Chondrocyte (in vitro differentiated cells): ENCODE results near the gene SLC30A4. TPM values are rescaled to one million over a fixed set of nuclear protein-coding genes. Genes with fewer than 3 reads are reported as not detected.

Source experiments
- DNase-seq: peaks from one replicate; pipeline ENCODE4 v3.0.0; 2021; ENCODE audit warnings: mixed read lengths, low spot score
- H3K27ac Mint-ChIP-seq: one replicate; pipeline ENCODE4 v1.8.0; 2021; ENCODE audit warnings: mild to moderate bottlenecking, moderate library complexity, mixed read lengths; ENCODE audit not compliant: unreplicated experiment
- H3K27me3 Mint-ChIP-seq: 2 replicates; pipeline ENCODE4 v1.8.0; 2021; ENCODE audit warnings: low read depth, mixed read lengths
- H3K36me3 Mint-ChIP-seq: 2 replicates; pipeline ENCODE4 v1.8.0; 2021; ENCODE audit warnings: low read depth, mixed read lengths
- H3K4me1 Mint-ChIP-seq: 2 replicates; pipeline ENCODE4 v1.8.0; 2021; ENCODE audit warnings: low read depth, mild to moderate bottlenecking, mixed read lengths
- H3K4me3 Mint-ChIP-seq: one replicate; pipeline ENCODE4 v1.8.0; 2021; ENCODE audit warnings: mild to moderate bottlenecking, moderate library complexity, mixed read lengths; ENCODE audit not compliant: unreplicated experiment
- H3K9me3 Mint-ChIP-seq: 2 replicates; pipeline ENCODE4 v1.8.0; 2021; ENCODE audit warnings: low read depth, mixed read lengths
- total RNA-seq: library from RNA; stranded (reverse); gene quantifications from 3 replicates; pipeline ENCODE4 v1.2.1, GENCODE V29; 2021
- TF ChIP-seq, protein P1 (sequence below): fragments of 200-600 bp; sonication (generic); IDR thresholded peaks from 2 replicates; pipeline ENCODE4 v1.5.0; 2021; ENCODE audit warnings: antibody characterized with exemption, mild to moderate bottlenecking, moderate library complexity

SLC30A4 gene
- total RNA-seq, 1 donor from 2014 or later: 17.1 TPM

DNA sequence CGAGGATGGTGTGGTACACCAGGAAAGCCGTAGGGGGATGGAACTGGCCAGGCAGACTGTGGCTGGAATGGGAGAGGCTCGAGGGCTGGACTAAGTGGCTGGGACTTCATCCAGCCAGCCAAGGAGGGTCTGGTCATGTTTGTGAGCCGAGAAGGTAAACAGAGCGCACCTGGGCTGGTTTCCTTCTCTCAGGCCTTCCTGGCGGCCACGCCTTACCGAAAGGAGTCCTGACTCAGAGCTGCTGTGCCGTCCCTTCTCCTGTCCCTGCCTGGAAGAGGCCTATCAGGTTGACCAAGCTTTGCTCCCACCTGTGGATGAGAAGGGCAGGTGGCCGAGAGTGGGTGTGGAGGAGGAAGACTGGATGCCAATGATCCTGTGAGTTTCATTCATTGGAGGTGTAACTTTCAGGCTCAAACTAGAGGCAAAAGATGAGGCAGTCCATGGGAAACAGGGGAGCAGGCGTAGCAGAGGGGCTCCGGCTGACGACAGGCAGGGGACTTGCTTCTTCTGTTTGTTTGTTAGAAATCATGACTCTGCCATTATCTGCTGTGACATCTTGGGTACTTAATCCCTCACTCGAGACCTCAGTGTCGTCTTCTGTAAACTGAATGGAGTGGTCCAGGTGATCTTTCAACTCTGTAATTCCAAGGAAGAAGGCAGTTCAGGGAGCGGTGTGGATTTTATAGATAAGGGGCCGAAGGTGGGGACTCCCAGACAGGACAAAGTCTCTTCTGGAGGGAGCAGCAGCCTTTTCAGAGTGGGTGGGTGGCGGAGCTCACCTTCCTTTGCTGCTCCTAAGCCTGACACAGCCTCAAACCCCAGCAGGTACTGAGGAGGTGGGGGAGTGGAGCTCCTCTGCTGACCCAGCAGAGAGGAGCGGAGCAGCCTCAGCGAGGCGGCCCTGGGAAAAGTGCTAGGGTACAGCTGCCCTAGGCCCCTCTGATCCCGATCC lies 72.4 kb downstream of the SLC30A4 start:
- H3K27ac Mint-ChIP-seq: no peak overlapping the region
- peaks cover 11% of the 10 kb centered on the region for H3K27me3 Mint-ChIP-seq
- H3K4me3 Mint-ChIP-seq: no peak overlapping the region
- H3K36me3 Mint-ChIP-seq: no peaks in the 10 kb centered on the region
- DNase-seq: no peak
- H3K4me1 Mint-ChIP-seq: peaks cover 23% of the 10 kb centered on the region
- H3K9me3 Mint-ChIP-seq: no peaks in the 10 kb centered on the region
- TF ChIP-seq, protein P1, sequence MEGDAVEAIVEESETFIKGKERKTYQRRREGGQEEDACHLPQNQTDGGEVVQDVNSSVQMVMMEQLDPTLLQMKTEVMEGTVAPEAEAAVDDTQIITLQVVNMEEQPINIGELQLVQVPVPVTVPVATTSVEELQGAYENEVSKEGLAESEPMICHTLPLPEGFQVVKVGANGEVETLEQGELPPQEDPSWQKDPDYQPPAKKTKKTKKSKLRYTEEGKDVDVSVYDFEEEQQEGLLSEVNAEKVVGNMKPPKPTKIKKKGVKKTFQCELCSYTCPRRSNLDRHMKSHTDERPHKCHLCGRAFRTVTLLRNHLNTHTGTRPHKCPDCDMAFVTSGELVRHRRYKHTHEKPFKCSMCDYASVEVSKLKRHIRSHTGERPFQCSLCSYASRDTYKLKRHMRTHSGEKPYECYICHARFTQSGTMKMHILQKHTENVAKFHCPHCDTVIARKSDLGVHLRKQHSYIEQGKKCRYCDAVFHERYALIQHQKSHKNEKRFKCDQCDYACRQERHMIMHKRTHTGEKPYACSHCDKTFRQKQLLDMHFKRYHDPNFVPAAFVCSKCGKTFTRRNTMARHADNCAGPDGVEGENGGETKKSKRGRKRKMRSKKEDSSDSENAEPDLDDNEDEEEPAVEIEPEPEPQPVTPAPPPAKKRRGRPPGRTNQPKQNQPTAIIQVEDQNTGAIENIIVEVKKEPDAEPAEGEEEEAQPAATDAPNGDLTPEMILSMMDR: no peak

DNA sequence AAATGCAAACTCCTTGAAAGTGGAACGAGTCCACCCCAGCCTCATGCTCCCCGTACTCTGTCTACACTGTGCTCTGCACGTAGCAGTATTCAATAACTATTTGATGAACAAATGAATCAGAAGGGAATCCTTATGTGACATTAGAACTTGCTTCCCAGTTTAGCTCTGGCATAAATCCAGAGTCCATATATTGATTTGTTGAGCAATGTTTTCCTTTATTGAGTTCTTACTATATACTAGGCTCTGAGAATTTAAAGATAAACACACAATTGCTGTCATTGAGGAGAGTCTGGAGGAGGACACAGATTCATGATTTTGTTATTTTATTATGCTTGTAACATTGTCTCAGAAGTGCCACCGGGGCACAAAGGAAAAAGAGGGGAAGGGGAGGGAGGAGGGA lies 73.2 kb downstream of the SLC30A4 start:
- TF ChIP-seq, protein P1: no peak
- no peak overlapping the region for H3K27ac Mint-ChIP-seq
- H3K36me3 Mint-ChIP-seq: no peaks in the 10 kb centered on the region
- peaks cover 15% of the 10 kb centered on the region for H3K4me1 Mint-ChIP-seq
- no peak for DNase-seq
- peaks cover 11% of the 10 kb centered on the region for H3K27me3 Mint-ChIP-seq
- H3K4me3 Mint-ChIP-seq: no peak overlapping the region
- H3K9me3 Mint-ChIP-seq: no peaks in the 10 kb centered on the region

DNA sequence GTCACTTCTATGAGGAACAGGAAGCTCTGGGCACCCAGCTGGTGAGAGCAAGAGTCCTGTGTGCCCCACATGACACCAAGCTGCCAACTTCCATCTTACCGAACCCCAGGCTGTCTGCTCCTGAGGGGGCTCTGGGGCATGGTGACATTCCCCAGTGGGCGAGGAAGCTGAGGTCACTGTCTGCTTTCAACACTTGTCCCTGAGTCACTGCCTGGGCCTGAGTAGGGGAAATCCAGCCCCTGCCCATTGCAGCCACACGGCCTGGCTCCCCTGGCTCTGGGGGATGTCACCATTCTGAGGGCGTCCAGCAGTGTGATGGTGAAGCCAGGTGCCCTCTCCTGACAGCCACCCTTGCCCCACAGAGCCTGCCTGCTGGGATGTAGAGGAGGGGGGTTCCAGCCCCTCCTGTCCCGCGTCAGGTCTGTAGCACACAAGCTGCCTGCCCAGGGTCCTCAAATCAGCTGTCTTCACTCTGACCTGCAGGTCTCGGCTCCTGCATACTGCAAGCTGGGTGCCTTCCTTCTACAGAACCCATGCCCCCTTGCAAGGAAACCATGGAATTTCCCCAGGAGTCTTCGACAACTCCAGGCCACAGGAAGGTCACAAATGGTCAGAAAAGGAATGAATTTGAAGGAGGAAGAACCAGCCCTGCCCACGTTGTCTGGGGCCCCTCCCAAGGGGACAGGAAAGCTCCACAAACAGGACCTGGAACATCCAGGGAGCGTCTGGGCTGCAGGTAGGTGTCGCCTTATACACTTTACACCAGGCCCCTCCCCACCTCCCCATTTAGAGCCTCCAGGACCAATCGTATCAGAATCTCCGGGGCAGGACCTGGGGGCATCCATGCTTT lies 74.3 kb downstream of the SLC30A4 start:
- peaks cover 12% of the 10 kb centered on the region for H3K4me1 Mint-ChIP-seq
- H3K4me3 Mint-ChIP-seq: no peak overlapping the region
- peaks cover 11% of the 10 kb centered on the region for H3K27me3 Mint-ChIP-seq
- H3K9me3 Mint-ChIP-seq: no peaks in the 10 kb centered on the region
- H3K27ac Mint-ChIP-seq: no peak overlapping the region
- TF ChIP-seq, protein P1: no peak
- H3K36me3 Mint-ChIP-seq: no peaks in the 10 kb centered on the region
- no peak for DNase-seq

DNA sequence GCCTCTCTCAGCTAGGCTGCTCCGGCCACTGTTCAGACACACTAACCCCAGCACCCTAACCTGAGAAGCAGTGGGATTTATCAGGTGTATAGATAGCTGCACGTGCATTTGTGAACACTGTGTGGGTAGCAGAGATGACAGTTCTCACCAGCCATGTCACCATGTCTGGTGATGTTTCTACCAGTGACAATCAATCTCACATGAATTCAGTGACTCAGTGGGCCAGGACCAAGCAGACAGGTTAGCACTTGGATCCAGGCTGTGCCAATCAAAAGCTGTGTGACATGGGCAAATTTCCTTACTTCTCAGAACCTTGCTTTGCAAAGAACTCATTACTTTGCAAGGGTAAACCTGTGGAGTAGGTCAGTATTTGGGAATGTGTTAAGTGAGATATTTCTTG lies 78.9 kb downstream of the SLC30A4 start:
- Mint-ChIP-seq H3K4me3 (no peak overlapping the region), H3K4me1 (peaks cover 8% of the 10 kb centered on the region), H3K9me3 (no peaks in the 10 kb centered on the region), H3K36me3 (no peaks in the 10 kb centered on the region), H3K27ac (no peak overlapping the region), H3K27me3 (peaks cover 4% of the 10 kb centered on the region)
- DNase-seq: no peak
- TF ChIP-seq, protein P1: no peak

DNA sequence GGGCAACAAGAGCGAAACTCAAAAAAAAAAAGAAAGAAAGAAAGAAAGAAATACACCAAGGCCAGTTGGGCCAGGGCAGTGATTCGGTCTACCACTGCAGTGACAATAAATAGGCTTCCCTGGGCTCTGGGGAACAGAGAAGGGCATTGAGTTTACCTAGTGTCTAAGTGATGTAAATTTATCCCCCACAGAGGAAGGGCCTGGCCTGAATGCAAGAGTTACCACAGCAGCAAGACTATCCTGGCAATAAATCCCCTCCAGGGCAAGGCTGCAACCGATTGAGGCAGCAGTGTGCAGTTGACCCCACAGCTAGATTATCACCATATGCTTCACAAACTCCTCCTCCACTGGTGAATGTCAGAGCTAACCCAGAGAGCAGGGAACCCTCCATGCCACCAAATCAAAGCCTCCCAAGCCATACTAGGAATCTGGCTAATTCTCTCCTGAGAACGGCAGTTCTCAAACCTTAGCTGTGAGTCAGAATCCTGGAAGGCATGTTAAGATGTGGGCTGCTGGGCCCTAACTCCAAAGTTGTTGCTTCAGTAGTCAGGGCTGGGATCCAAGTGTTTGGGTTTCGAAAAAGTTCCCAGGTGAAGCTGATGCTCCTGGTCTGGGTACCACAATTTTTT lies 79.9 kb downstream of the SLC30A4 start:
- TF ChIP-seq, protein P1: no peak
- Mint-ChIP-seq H3K27me3 (peaks cover 4% of the 10 kb centered on the region), H3K27ac (no peak overlapping the region), H3K4me3 (no peak overlapping the region), H3K36me3 (no peaks in the 10 kb centered on the region), H3K9me3 (no peaks in the 10 kb centered on the region), H3K4me1 (no peaks in the 10 kb centered on the region)
- DNase-seq: no peak
